NCI-H2227 treated with DMSO at 0.1 percent for 48 hours (cell line): ENCODE results near the gene SNX3.
A peak's percentile ranks its signal among the peaks of the same experiment; 100 is the strongest.
"Not testable (repeated sequence)": the region's sequence is repeated elsewhere in the genome, so short reads cannot be mapped to it uniquely, and the experiment has no call there.

Experiments
- DNase-seq: peaks from one replicate; lab custom pipeline; 2025; lab: John Stamatoyannopoulos, UW

SNX3 gene

GRCh38 chr6:108260809-108261569 is at the start of gene SNX3:
Gene SNX3 (minus strand): TSS chr6:108261040. CDS start chr6:108260921, 119 bp downstream.
- DNase-seq, result peak; percentile 80

DNA sequence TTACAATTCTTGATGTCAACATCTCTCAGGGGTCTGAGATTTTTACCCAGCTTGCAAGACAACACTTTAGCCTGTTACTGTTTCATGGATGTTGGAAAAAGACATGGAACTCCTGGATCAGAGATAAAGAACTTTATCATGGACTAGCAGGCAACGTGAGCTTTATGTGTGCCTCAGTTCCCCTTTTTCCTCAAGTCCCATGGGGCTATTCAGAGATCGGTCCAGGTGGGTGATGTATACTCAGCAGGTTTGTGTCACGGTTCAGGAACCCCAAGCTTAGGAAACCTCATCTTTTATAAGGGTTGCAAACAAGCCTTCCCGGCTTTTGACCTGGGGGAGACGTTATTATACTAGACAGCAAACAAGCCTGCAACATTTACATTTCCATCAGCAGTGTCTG is 49.0 kb upstream of the SNX3 start:
- no peak for DNase-seq

DNA sequence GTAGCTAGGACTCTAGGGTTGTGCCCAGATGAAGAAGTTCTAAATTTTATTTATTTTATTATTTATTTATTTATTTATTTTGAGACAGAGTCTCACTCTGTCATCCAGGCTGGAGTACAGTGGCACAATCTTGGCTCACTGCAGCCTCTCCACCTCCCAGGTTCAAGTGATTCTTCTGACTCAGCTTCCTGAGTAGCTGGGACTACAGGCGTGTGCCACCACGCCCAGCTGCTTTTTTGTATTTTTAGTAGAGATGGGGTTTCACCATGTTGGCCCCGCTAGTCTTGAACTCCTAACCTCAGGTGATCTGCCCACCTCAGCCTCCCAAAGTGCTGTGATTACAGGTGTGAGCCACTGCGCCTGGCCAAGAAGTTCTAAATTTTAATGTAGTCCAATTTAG is 47.8 kb upstream of the SNX3 start:
- not testable (repeated sequence) for DNase-seq

DNA sequence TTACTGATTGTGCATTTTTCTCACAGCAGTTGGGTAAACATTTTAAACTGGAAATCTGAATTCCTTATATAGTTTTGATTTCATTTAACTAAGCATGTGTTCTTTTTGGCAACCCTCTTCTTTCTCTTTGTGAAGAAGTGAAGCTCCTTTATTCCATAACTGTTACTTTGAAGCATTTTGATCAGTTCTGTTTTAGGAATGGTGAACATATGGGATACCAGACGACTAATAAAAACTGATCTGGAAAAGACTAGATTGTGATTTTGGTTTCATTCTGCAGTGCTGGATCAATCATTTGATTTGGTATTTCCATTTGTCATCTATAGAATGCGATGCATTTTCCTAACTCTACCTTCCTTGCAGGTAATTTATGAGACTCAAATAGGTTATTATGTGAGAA is 43.8 kb upstream of the SNX3 start:
- DNase-seq, result no peak

DNA sequence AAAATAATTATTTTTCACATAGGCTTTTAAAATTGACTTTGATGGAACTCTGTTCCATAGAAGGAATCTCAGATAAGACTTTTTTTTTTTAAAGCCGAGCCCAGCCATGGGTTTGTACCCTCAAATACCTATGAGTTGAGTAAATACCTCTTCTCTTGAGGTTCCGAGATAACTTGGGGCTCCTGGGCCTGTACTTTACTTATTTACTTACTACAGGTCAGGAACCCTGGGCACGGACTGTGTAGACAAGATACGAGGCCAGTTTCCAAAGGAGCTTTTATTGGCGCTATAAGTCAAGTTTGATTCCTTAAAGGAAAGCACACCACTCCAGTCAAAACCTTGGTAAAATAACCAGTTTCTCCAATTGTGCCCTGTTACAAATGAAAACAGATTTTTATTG is 41.5 kb upstream of the SNX3 start:
- no peak for DNase-seq

DNA sequence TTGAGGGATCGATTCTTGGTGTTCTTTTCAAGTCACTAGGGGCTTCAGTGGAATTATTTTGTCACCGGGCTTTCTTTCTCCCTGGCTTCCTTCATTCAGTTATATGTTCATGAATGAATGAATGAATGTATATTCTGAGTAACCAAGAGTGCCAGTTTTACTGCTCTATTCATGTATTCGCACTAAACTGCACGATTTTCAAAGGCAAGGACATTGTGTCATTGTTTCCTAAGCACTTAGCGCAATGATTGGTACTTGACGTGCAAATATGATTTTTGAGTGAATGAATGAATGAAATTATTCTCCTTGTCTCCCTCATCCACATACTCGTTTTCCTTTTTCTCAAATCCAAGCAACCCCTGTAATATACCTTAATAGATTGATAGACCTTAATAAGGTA is 34.8 kb upstream of the SNX3 start:
- DNase-seq, result no peak

DNA sequence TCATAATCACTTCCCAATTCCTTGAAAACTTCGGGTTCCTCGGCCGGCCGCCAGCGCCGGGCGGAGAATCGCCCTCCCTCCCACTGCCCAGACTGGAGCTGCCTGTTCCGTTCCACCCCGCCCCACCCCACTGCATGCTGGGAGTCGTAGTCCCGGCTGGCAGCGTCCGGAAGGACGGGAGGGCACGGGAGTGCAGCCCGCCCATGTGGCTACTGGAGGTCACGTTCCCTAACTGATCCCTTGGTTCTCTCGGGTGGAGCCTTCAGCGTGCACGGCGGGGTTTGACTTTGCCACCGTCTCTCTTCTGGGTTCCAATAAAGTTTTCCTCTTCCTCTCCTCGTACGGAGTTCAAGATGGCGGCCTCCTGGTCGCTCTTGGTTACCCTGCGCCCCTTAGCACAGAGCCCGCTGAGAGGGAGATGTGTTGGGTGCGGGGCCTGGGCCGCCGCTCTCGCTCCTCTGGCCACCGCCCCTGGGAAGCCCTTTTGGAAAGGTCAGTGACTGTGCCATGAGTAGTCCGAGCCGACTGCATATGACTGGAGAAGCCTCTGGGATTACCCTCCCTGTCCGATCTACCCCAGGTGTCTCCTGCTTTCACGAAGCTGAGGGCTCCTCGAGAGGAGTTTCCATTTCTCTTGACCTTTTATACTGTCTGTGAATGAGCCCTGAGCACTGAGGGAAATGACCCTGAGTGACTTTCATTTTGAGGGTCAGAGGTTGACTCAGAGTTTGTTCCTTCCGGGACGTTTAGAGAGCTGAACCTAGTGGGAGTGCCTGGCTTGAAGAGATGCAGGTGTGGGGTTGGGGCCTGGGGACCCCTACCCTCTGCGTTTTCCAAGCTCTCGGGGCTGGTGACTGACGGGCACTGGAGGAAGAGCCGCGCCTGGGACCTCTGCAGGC is 34.1 kb upstream of the SNX3 start, which contains the start of gene AFG1L:
Gene AFG1L, plus strand, starts transcription at position 328 of the 899 bp plus-strand sequence. Its CDS starts 26 bp downstream, at position 354.
- DNase-seq, result peak; percentile 74

GRCh38 chr6:108294297-108294726 is 33.5 kb upstream of the SNX3 start:
- no peak for DNase-seq

- DNase-seq, result no peak
These were observed 32.9 kb upstream of the SNX3 start for GRCh38 chr6:108293527-108294296.

GRCh38 chr6:108292561-108292960 is 31.7 kb upstream of the SNX3 start:
- not testable (repeated sequence) for DNase-seq

- no peak for DNase-seq
These were observed 30.3 kb upstream of the SNX3 start for GRCh38 chr6:108291091-108291490.

- DNase-seq, result no peak
These were observed 27.9 kb upstream of the SNX3 start for GRCh38 chr6:108288742-108289141.

GRCh38 chr6:108287373-108287772 is 26.5 kb upstream of the SNX3 start:
- no peak for DNase-seq

GRCh38 chr6:108286366-108286765 is 25.5 kb upstream of the SNX3 start:
- no peak for DNase-seq

DNA sequence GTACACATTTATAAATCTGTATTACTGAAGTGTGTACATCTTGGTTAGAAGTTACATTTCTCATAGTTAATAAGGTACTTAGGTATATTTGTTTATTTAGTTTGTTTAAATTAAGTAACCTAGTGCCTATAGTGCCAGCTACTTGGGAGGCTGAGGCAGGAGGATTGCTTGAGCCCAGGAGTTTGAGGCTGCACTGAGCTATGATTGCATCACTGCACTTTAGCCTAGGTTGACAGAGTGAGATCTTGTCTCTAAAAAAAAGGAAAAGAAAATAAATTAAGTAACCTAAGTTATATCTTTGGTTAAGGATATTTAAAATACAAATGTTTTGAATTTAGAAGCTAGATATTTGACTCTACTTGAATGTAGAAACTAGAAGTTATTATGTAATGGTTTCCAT is 24.5 kb upstream of the SNX3 start:
- DNase-seq, result no peak

- no peak for DNase-seq
These were observed 17.0 kb upstream of the SNX3 start for GRCh38 chr6:108277831-108278230.

GRCh38 chr6:108277295-108277694 is 16.5 kb upstream of the SNX3 start:
- no peak for DNase-seq

DNA sequence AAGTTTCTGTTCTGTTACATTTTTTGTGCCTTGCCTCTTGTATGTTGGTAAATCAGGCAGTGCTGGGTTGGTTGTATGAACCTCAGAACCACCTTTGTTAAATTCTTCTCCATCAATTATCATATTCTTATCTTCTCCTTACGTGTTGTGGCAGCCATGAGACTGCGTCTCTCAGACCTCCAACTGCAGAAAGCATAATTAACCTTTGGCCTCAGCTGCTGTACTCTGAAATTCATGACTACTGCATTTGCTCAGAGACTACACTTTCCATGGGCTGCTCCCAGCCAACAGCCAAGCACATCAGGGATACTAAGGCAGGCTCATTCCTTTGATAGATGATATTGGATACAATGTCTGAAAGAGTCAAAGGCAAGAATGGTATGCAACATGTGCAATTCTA is 15.1 kb upstream of the SNX3 start:
- DNase-seq, result no peak

DNA sequence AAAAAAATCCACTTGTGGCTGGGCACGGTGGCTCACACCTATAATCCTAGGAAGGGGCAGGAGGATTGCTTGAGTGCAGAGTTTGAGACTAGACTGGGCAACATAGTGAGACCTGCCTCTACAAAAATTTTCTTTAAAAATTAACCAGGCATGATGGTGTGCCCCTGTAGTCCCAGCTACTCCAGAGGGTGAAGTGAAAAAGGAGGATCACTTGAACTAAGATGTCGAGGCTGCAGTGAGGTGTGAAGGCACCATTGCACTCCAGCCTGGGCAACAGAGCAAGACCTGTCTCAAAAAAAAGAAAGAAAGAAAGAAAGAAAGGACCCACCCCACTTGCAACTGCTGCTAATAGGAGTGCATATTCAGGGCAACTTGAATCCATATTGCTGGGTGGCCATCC is 13.7 kb upstream of the SNX3 start:
- DNase-seq, result no peak

GRCh38 chr6:108269955-108270354 is 9.1 kb upstream of the SNX3 start:
- not testable (repeated sequence) for DNase-seq

DNA sequence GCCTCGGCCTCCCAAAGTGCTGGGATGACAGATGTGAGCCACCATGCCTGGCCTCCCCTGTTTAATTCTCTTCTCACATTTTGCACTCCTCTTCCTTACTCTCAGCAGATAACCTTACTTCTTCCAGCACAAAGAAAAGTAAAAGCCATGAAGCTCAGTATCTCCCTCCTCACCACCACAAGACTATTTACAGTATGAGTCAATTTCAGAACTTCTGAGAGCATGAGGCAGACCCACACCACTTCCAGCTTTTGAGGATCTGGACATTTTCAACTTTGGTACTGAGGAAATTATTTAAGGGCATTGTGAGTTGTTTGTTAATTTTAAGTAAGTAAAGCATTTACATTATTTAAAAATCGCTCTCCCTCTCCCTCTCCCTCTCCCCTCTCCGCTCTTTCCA is 8.0 kb upstream of the SNX3 start:
- no peak for DNase-seq

DNA sequence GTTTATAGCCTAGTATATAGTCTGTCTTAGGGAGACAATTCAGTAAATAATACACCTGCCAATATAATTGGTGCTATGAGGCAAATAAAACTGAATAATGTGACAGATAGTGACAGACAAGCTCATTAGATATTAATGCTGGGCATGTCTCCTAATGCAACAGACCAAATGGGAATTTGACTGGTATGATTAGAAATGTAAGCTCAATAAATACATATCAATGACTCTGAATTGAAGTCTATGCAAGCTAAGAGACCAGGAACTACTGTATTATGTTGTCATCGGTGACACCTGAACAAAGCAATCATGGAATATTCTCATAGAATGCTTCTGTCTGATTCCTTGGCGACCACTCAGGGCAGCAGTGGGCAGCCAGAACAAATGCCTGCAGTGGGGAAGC is 2.5 kb upstream of the SNX3 start:
- no peak for DNase-seq
